GM18508 (cell line): ENCODE results near the gene ZNF286A.
"Not testable (repeated sequence)": the region's sequence is repeated elsewhere in the genome, so short reads cannot be mapped to it uniquely, and the experiment has no call there.

Source experiments
- ATAC-seq: cut with Tn5 transposase; IDR thresholded peaks from one replicate; pipeline ENCODE4 v1.9.1; 2021; ENCODE audit warnings: moderate number of reproducible peaks; ENCODE audit not compliant: insufficient read depth, unreplicated experiment

ZNF286A gene

DNA sequence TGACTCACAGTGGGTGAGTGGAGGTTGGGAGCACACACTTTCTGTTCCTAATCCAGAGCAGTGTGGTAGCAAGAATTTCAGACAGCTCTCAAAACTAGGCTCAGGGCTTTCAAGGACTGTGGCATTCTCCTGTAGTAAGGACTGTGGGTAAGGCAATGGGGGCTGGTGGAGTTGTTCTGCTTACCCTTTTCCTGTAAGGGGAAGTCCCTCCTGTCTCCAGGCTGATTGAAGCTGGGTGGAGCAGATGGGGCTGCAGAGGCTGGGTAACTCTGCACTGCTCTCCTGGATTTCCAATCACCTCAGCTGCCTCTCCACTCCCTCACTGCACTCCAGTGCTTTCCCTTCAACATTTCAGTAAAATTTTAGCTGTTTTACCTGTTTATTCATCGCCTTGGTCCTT, 12.1 kb upstream of the ZNF286A start:
- ATAC-seq: not testable (repeated sequence)

DNA sequence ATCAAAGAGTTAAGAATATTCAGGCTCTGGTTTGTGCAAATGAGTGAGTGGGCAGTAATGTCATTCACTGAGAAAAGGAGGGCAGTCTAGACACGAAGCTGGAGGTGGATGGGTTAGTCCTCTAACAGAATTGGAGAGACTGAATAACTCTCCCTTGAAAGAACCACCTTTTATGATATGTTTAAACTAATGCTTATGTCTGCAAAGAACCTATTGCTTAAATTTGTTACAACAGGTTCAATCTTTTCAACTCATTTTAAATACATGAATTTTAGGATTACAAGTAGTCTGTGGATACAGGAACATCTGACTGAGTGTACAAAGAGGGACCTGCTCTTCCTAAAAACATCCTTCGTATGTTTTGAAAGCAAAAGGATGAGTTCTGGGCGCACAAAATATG, 585 bp upstream of the ZNF286A start:
- ATAC-seq: peak; percentile 3

DNA sequence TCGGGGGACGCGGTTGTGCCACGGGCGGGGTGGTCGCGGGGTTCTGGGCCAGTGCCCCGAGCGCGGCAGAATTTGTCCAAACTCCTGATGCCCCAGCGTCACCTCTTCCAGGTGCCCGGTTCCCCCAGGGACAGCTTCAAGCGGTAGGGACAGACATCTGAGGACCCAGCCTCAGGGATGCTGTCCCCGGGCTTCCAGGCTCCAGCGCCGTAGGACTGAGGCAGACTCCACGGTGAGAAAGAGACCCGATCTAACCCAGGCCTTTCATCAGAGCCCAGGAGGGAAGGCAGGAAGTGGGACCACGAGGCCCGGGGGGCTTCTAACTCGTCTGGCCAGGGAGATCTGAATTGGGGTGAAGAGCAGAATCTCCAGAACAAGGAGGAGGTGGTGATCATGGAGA, 385 bp downstream of the ZNF286A start:
- not testable (repeated sequence) for ATAC-seq

DNA sequence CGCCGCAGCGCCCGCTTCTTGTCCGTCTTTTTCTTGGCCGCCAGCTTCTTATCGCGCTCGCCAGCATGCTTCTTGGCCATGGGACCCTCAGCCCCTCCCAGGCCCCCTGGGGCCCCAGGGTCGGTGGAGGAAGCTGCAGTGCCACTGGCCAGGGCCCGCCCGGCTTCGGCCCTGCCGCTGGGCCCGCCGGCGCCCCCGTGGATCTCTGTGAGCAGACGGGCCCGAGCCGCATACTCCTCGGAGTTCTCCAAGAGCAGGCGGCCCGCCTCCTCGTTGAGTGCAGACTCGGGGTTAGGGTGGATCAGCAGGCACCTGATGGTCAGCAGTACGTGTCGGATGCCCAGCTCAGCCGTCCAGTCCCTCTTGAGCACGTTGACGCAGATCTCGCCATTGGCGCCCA, 4.7 kb downstream of the ZNF286A start:
- ATAC-seq: not testable (repeated sequence)

DNA sequence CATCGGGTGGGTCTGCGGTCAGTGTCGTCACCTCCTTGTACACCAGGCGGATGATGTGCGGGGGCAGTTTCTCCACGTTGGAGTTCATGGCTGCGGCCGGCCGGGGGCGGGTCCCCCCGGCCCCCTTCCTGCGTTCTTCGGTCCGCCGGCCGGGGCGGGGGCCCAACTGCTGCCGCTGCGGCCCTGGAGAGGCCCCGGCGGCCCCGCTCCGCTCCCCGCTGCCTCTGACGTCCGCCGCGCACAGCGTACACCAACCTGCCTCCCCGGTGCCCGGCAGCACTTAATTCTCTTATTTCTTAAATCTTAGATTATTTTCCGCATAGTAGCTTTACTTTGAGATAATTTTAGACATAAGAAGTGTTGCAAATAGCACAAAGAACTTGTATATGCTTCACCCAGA, 5.3 kb downstream of the ZNF286A start:
- not testable (repeated sequence) for ATAC-seq

DNA sequence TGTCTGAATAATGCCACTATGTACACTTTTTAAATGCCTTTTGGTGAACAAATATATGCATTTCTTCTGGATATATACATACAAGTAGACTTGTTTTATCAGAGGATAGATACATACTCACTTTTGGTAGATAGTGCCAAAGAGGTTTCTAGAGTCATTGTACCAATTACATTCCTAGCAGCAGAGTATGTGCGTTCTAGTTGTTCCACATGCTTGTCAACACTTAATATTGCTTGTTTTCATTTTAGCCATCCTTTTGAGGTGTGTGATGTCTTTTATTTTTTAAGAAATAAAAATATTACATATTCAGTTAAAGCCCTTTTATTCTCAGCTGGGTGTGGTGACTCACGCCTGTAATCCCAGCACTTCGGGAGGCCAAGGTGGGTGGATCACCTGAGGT, 9.3 kb downstream of the ZNF286A start:
- not testable (repeated sequence) for ATAC-seq

DNA sequence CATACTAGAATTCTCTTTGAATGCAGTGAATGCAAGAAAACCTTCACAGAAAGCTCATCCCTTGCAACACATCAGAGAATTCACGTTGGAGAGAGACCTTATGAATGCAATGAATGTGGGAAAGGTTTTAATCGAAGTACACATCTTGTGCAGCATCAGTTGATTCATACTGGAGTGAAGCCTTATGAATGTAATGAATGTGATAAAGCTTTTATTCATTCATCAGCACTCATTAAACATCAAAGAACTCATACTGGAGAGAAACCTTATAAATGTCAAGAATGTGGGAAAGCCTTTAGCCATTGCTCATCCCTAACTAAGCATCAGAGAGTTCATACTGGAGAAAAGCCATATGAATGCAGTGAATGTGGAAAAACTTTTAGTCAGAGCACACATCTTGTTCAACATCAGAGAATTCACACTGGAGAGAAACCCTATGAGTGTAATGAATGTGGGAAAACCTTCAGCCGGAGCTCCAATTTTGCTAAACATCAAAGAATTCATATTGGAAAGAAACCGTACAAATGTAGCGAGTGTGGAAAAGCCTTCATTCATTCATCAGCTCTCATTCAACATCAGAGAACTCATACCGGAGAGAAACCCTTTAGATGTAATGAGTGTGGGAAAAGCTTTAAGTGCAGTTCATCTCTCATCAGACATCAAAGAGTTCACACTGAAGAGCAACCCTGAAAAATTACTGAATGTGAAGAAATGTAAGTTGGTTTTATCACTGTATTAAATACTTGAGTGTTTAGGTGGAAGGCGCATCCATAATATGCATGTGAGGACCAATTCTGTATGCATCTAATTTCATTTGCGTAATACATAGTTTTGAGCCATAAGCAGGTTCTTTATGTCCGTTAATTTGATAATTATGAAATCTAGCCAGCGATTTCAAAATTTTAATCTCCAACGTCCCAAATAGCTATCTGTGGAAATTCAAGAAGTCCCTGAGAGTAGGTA, 17.3 kb downstream of the ZNF286A start:
- ATAC-seq: not testable (repeated sequence)

DNA sequence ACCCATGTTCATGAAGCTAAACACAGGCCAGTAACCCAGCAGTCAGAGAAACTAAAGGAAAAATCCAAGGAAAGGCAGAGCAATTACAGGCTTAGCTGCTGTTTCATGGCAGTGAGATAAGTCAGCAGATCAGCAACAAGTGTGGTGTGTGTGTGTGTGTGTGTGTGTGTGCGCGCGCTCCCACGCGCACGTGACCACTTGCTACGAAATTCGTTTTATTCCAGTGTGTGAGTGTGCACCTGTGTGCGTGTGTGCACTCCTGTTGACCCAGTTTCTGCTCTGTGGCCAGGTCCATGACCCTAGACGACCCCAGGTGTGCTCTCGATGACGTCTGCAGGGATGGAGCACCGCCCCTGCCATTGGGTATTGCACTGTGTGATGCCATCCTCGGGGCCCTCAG, 31.0 kb downstream of the ZNF286A start:
- not testable (repeated sequence) for ATAC-seq

DNA sequence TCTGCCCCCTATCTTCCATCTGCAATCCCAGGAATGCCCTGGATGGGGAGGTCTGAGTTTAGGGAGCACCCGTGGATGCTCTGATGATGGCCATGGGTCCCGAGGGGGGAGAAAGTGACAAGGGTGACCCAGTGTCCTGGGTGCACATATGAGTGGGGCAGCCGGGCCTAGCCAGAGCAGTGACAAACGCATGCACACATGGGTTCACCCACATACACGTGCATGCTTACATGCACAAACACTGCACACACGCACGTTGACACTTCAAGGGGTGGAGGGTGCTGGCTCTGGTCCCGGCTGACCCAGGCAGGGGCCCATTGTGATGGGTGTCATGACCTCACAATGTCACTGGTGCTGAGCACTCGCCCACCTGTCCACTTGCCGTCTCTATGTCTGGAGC, 32.3 kb downstream of the ZNF286A start, which contains the start of gene TBC1D26:
TBC1D26 (plus strand) TSS at position 384 of the 400 bp plus-strand sequence. CDS start 3,066 bp downstream, outside the sequence.
- ATAC-seq: not testable (repeated sequence)

DNA sequence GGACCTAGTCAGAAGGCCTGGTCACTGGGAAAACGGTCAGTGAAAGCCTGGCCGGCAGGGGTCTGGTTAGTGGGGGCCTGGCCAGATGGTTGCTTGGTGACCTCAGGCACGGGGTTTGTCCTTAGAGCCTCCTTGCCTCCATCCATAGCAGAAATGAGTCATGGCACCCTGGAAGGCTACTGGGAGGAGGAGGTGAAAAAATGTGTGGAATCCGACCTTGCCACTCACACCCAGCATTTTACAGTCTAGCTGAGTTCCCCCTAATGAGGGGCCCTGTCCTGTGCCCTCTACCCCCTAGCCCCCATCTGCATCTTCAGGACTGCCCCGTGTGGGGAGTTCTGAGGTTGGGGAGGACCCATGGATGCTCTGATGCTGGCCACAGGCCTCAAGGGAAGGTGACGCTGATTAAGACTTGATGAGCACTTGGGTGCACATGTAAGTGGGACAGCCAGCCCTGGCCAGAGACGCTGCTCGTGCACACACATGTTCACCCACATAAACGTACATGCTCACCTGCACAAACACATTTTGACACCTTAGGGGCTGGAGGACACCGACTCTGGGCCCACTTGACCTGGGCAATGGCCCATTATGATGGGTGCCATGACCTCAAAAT, 33.7 kb downstream of the ZNF286A start:
- ATAC-seq: not testable (repeated sequence)

DNA sequence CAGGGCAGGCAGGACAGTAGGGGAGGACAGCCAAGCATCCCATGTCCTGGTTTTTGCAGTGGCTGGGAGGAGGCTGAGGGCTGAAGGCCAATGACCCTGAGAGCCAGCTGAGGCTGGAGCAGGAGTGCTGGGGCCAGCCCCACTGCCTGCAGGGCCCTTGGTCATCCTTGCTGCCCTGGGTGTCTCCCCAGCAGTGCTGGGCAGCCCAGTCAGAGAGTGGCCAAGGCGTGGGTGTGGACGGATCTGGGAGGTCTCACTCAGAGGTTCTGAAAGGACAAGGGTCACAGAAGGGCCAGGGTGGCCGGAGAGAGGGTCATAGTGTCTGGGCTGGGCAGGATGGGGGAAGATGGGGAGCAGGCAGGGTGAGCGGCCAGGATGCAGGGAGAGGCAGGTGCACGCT, 37.0 kb downstream of the ZNF286A start:
- not testable (repeated sequence) for ATAC-seq

DNA sequence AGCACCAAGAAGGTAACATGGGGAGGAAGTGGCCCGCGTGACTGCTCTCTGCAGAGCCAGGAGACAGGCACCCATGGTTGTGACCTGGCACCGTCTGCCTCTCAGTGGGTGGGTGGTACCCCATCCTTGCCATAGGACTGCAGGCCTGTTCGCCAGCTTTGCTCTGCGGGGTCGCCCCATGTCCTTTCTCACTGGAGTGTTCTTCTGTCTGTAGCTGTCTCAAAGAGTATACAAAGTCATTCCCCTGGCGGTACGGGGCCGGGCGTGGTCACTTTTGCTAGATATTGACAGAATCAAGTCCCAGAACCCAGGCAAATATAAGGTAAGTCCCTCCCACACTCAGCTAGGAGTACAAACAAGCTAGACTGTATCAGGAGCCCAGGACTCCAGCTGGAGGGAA, 38.5 kb downstream of the ZNF286A start:
- ATAC-seq: no peak

DNA sequence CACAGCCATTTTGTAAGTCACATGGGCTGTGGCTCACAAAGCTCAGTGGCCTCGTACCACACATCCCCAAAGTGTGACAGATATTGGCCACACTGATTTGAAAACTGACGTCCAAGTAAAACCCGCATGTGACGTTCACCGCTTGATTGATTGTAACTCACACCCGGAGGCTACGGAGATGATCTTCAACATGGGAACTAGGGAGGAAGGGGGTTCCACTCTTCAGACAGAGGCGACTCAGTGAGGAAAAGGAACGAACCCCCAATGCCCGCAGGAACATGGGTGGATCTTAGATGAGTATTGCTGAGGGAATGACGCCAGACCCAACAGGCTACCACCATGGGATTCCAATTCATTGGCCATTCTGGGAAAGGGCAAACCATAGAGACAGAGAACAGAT, 39.7 kb downstream of the ZNF286A start:
- not testable (repeated sequence) for ATAC-seq

DNA sequence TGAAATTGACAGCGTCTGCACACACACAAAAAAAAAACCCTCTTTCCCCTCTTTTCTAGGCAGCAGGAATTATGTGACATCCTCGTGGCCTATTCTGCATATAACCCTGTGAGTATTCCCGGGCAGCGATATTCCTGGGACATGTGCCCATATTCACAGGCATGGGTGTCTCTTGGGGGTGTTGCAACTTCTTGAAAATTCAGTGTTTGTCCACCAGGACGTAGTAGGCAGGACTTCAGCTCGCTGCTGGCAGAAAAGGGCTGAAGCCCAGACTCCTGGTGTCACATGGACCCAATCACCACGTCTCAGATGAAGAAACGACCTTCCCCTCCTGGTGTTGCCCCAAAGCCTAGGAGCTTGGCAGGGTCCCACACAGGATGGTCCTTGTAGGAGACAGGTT, 40.5 kb downstream of the ZNF286A start:
- ATAC-seq: not testable (repeated sequence)

DNA sequence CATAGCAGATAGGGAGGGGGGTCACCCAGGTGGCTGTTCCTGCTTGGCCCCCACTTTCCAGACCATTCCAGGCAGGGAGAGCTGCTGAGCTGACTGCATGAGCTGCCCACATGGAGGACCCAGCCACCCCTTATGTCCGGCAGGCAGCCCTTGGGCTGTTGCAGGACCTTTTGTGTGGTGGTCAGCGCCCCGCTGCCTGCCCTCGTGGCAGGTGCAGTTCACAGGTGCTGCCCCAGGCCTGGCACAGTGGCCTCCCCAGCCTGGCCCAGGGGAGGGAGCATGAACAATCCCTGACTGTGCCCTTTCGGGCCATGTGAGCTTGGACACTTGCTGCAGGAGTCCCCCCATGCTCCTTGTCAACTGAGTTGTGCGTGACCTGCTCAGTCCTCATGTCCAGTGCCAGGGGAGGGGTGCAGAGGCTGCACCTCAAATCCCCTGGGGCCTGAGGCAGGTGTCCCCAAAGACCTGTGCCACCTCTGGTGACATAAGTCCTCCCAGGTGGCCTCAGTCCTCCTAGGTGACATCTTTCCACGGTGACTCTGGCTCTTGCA, 41.1 kb downstream of the ZNF286A start:
- no peak for ATAC-seq

DNA sequence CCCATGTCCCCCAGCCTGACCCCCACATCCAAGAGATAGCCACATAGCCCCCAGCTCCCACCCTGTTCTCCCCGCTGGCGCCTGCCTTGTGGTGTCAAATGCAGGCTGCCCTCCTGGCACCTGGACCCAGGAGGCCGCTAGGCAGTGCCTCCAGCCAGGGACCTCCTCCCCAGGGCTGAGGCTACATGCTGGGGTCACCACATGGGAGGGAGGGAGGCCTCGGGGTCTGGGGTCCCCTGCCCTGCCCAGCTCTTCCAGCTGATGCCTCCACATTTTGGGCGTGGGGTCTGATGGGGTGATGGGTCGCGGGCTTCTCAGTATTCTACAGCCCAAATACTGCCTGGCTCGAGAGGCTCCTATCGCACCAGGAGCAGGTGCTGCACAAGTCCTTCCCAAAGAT, 42.1 kb downstream of the ZNF286A start:
- ATAC-seq: no peak

DNA sequence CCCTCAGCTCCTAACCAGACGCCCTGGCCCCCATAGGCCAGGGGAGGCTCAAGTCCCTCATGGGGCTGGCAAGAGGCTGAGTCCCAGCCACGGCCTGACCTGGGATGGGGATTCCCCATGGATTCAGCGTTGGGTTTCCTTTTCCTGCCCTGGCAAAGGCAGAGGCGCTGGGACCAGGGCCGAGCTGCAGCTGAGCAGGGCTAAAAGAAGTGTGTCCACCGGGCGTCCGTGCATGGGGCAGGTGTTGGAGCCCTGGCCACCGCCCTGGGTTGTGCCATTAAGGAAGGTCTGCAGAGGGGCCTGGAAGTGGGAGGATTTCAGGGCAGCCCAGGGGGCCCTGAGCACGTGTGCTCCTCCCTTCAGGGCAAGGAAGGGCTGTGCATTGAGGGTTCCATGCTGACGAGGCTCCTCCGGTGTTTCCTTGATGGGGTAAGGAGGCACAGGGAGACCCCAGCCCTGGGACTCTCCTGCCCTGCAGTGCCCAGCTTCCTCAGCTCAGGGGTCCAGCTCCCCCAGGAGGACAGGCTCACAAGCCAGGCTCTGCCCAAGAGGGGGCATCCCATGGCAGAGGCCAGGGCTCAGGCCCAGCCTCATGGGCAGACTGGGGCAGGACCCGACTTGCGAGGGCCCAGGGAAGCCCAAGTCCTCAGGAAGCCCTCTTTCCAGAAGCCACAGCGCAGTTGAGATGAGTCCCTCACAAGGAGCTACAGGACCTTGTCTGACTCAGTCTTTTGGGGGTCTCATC, 42.7 kb downstream of the ZNF286A start:
- no peak for ATAC-seq

DNA sequence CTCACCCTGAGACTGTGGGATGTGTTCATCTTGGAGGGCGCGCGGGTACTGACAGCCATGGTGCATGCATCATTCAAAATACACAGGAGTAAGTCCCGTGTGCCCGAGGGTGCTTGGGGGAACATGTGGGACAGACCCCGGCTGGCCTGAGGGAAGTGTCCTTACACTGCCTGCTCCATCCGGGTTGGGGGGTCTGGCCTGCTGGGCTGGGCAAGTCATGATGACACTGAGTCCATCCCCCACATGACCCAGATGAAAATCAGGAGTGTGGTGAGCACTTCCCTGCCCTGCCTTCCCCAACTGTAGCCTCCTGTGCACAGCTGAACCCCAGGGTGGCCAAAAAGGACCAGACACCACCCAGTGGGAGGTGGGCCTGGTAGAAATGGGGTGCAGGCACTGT, 43.4 kb downstream of the ZNF286A start:
- no peak for ATAC-seq

DNA sequence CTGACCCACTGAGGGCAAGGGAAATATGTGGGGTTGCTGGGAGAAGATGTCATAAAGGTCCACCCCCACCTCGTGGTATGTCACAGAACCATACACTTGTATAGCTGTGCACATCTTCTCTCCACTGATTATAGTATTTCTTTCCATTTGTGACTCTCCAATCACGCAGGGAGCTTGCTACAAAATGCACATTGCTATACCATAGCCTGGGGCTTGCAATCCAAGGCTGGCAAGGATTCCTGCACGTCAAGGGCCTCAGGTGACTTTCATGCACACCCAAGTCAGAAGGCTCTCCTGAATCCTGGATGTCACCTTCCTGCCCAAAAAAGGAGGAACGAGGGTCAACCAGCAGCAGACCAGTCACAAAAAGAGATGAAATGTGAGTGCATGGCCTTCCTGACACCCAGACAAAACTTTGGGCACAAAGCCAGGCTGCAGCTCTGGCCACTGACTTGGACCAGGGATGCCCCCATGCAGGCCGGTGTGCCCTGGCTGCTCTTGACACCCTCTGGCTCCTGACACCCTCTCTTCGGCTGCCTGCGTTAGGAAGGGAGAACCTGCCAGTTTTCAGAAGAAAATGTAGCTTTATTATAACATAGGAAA, 44.6 kb downstream of the ZNF286A start:
- ATAC-seq: no peak

DNA sequence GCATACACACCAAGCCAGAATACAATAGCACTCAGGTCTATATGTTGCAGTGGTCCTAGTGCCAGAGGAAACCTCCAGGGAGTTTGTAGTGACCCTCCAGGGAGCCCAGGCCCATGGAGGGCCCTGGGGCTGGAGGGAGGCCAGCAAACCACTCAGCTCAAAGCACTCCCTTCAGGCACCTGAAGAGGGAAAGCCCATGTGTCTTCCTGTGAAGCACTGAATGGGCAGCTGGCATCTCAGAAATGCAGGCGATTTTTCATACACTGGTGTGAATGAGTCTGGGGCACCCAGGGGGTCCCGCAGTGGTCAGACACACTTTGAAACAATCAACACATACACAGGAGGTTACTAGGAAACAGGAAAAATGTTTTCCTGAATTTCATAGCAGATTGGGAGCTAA, 45.3 kb downstream of the ZNF286A start:
- ATAC-seq: no peak
